BE2C (cell line): ENCODE results near the gene LYPD3.
A peak's percentile ranks its signal among the peaks of the same experiment; 100 is the strongest.

ENCODE experiments used
- DNase-seq: peaks from one replicate; pipeline ENCODE4 v3.0.0-alpha.2; 2020
- H3K27me3 ChIP-seq: fragments of 250-450 bp; sonication (Bioruptor Pico); 2 replicates; pipeline ENCODE4 v1.5.1; 2020; ENCODE audit warnings: mild to moderate bottlenecking
- H3K36me3 ChIP-seq: fragments of 250-450 bp; sonication (Bioruptor Pico); 2 replicates; pipeline ENCODE4 v1.5.1; 2020; ENCODE audit warnings: mild to moderate bottlenecking
- H3K4me1 ChIP-seq: fragments of 250-450 bp; sonication (Bioruptor Pico); 2 replicates; pipeline ENCODE4 v1.5.1; 2020
- H3K4me3 ChIP-seq: 2 replicates; pipeline ENCODE4 v1.5.1; 2011; ENCODE audit warnings: low read depth, low read length
- H3K9me3 ChIP-seq: fragments of 250-450 bp; sonication (Bioruptor Pico); 2 replicates; pipeline ENCODE4 v1.5.1; 2020
- TF ChIP-seq, protein P1 (sequence below): IDR thresholded peaks from 2 replicates; pipeline ENCODE4 v1.5.1; 2012; ENCODE audit warnings: mild to moderate bottlenecking, low read depth, low read length

The LYPD3 gene

DNA sequence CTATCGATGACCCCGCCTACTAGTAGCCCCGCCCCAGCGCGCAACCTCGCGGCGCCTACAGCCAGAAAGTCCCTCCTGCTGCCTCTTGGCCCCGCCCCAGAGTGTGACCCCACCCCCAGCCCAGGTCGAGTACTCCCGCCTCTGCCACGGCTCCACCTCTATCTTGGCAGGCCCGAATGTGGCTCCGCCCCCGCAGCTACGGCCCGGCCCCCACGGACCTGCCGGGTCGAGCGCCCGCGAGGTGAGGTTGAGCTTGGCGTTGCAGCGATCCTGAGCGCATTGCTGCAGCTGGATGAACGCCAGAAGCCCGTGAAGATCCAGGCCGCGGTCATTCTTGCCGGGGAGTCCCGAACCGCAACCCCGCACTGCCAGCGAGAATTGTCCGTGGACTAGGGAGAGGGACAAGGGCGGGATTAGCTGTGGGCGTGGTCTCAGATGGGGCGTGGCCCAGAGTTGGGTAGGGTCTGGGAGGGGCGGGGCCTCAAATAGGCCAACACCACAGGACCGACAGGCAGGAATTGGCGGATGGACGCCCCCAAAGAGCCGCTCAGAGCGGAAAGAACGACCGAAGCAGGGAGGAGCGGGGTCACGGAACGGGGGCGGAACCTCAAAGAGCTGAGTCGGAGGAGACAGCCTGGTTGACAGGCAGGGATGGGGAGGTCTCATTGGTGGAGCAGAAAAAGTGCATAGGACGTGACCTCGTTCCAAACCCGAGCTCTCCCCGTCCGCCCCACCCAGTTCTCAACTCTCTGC is 1.9 kb downstream of the LYPD3 start:
- Histone ChIP-seq H3K4me1 (no peaks in the 10 kb centered on the region), H3K36me3 (no peaks in the 10 kb centered on the region), H3K9me3 (no peaks in the 10 kb centered on the region), H3K27me3 (no peaks in the 10 kb centered on the region; the same call in 1 of the 2 replicates), H3K4me3 (peak overlapping the region; percentile 57)
- DNase-seq = peak; percentile 98
- TF ChIP-seq, protein P1, sequence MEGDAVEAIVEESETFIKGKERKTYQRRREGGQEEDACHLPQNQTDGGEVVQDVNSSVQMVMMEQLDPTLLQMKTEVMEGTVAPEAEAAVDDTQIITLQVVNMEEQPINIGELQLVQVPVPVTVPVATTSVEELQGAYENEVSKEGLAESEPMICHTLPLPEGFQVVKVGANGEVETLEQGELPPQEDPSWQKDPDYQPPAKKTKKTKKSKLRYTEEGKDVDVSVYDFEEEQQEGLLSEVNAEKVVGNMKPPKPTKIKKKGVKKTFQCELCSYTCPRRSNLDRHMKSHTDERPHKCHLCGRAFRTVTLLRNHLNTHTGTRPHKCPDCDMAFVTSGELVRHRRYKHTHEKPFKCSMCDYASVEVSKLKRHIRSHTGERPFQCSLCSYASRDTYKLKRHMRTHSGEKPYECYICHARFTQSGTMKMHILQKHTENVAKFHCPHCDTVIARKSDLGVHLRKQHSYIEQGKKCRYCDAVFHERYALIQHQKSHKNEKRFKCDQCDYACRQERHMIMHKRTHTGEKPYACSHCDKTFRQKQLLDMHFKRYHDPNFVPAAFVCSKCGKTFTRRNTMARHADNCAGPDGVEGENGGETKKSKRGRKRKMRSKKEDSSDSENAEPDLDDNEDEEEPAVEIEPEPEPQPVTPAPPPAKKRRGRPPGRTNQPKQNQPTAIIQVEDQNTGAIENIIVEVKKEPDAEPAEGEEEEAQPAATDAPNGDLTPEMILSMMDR = no peak

DNA sequence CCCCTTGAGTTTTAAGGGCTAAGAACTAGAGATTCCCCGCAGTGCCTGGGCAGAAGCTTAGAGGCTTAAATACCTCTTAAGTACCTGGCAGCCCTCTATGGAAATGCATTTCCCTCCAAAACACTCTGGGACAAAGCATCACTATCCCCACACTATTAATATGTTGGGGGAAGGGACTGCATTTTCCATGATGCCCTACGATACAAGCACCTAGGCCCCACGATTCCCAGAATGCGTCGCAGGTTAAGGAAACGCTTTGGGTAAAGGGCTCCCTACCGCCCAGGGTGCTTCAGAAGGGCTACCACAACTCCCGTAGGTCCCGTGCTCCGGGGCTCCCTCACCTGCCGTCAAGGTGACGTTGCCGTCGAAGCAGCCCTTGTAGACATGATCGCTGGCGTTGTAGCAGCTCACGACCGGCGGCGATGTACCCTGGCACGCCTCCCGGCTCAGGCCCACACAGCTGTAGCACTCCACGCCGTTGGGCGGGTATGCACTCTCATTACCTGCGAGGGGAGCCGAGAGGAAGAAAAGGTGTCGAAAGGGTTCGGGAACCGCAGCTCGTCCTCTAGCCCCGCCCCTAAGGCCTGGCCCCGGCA is 2.5 kb downstream of the LYPD3 start:
- Histone ChIP-seq H3K36me3 (no peaks in the 10 kb centered on the region), H3K4me3 (peak overlapping the region; percentile 33), H3K9me3 (no peaks in the 10 kb centered on the region), H3K4me1 (no peaks in the 10 kb centered on the region), H3K27me3 (no peaks in the 10 kb centered on the region; the same call in 1 of the 2 replicates)
- TF ChIP-seq, protein P1 = no peak
- DNase-seq = no peak

DNA sequence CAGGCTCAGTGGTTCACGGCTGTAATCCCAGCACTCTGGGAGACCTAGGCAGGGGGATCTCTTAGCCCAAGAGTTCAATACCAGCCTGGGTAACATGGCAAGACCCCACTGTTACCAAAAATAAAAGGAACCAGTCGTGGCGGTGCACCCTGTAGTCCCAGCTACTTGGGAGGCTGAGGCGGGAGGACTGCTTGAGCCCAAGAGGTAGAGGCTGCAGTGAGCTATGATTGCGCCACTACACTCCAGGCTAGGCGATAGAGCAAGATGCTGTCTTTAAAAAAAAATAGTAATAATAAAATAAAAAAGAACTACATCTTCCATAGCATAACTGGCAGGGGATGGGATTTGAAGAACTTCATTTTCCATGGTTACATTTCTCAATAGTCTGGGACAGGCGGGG is 3.0 kb downstream of the LYPD3 start:
- no peaks in the 10 kb centered on the region for H3K4me1 ChIP-seq
- H3K27me3 ChIP-seq = no peaks in the 10 kb centered on the region; the same call in 1 of the 2 replicates
- H3K9me3 ChIP-seq = no peaks in the 10 kb centered on the region
- H3K36me3 ChIP-seq = no peaks in the 10 kb centered on the region
- TF ChIP-seq, protein P1 = no peak
- DNase-seq = no peak
- H3K4me3 ChIP-seq = no peak overlapping the region

DNA sequence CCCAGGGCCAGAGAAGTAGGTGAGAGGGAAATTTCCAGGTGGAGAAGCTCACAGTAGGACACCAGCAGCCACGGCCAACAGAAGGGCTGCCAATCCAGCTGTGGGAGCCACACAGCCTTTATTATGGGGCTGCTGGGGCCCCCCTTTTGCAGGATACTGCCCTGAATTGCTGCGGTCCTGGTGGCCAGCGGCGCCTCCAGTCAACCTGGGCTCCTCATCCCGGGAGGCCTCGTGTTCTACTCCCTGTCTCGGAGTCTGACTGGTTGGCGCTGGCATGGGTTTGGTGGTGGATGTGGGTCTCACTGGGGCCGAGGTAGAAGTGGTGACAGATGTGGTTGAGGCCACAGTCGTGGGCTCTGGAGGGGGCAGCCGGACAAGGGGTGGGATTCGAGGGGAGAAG is 4.1 kb downstream of the LYPD3 start:
- no peaks in the 10 kb centered on the region for H3K36me3 ChIP-seq
- no peaks in the 10 kb centered on the region for H3K4me1 ChIP-seq
- TF ChIP-seq, protein P1 = no peak
- H3K27me3 ChIP-seq = no peaks in the 10 kb centered on the region; the same call in 1 of the 2 replicates
- H3K4me3 ChIP-seq = no peak overlapping the region
- no peak for DNase-seq
- no peaks in the 10 kb centered on the region for H3K9me3 ChIP-seq

DNA sequence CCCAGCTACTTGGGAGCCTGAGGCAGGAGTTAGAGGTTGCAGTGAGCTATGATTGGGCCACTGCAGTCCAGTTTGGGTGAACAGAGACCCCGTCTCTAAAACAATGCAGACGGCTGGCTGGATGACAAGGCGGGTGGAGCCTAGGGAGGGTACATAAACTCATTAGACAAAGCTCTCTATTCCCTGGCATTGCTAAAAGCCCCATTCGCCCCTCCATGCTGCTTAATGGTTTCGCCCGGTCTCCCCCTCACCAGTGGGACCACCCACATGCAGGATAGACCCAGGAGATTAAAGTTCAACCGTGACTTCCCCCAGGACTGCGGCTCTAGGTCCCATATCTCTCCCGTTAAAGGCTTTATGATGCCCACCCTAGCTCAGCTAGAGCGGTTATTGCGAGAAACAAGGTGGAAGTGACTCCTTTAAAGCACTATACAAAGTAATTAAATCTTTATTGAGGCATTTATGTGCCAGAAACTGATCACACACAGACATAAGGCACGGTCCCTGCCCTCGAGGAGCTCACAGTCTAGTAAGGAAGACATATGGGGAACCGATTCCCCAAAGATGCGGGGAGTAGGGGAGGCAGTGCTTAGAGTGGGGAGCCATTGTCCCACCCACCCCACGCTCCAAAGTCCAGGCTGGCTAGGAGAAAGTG is 4.9 kb downstream of the LYPD3 start:
- no peaks in the 10 kb centered on the region for H3K36me3 ChIP-seq
- no peaks in the 10 kb centered on the region; the same call in 1 of the 2 replicates for H3K27me3 ChIP-seq
- no peaks in the 10 kb centered on the region for H3K9me3 ChIP-seq
- TF ChIP-seq, protein P1 = no peak
- no peak overlapping the region for H3K4me3 ChIP-seq
- no peak for DNase-seq
- no peaks in the 10 kb centered on the region for H3K4me1 ChIP-seq
